ENCODE data around the gene SEPTIN8.

SEPTIN8 gene

GRCh38 chr5:132782101-132782500 lies 5.1 kb upstream of the SEPTIN8 start:
- no peak for DNase-seq (ENCODE audit: low read depth in 2 of 2)

GRCh38 chr5:132781029-132781428 lies 4.0 kb upstream of the SEPTIN8 start:
- DNase-seq (ENCODE audit: low read depth in 2 of 2): no peak

GRCh38 chr5:132780577-132780976 lies 3.5 kb upstream of the SEPTIN8 start:
- DNase-seq (ENCODE audit: low read depth in 2 of 2): no peak

DNA sequence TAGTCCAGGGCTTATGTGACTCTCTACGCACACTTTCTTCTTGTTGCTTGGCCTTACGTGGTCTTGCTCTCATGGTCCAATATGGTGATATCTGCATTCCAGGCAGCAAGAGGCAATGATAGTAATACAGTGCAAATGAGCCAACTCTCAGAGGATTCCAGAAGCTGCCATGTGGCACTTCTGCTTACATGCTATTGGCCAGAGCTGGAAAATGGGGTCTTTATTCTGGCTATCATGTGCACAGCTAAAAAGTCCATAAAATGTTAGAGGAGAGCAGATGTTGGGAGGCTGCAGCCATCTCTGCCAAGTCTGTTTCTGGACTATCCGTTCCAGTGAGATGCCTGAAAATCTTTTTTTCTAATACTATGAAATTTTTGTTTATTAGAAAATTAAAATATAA lies 2.9 kb upstream of the SEPTIN8 start:
- DNase-seq (ENCODE audit: low read depth in 2 of 2): no peak

GRCh38 chr5:132778856-132779255 lies 1.8 kb upstream of the SEPTIN8 start:
- DNase-seq (ENCODE audit: low read depth in 2 of 2): no peak

DNA sequence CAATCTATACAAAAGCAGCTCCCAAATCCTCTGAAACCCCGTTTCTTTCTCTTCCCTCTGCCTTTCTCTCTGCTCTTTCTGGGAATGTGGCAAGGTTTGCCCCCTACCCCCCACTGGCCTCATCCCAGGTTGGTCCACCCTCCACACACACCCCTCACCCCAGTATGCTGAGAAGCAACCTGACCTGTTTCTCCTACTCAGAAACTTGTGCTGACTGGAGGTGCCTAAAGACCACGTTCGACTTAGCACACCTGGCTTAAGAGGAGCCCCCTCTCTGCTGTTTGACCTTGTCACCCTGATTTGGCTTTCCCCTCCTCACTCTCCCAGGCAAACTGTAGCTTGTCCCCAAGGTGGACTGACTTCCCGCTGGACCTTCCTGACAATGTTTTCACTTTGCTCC lies 1.1 kb upstream of the SEPTIN8 start:
- DNase-seq (ENCODE audit: low read depth in 2 of 2): no peak

DNA sequence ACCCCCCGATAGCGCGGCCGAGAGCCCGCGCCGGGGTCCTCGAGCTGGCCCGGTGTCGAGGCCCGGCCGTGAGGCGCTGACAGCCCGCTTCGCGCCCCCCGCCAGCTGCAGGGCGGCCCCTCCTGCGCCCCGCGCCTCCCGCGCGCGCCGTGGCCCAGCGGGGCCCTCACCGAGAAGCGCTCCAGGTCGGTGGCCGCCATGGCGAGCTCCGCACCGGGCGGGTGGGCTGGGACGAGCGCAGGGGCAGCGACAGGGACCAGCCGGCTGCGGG lies 166 bp downstream of the SEPTIN8 start:
- DNase-seq (ENCODE audit: low read depth in 2 of 2): no peak

- DNase-seq (ENCODE audit: low read depth in 2 of 2): no peak
Measured at GRCh38 chr5:132776131-132776937, 705 bp downstream of the SEPTIN8 start.

DNA sequence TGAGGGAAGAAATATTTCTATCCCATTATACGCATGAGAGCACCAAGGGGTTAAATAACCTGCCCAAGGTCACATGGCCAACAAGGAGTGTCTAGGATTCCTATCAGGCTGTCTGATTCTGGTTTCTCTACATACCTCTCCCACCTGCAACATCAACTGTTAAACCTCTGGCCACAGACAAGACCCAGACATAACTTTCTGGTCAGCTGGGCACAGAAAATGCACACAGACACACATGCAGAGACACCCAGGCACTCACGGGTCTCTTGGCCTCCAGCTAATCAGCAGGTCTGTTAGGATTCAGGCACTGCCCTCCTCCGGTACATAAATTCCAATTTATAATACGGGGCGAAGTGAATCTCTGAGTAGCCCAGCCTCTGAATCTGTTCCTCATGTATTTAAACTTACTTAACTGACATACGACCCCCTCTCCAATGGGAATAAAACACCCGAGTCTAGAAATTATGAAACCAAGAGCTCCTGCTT lies 1.5 kb downstream of the SEPTIN8 start:
- no peak for DNase-seq (ENCODE audit: low read depth in 2 of 2)

- no peak for DNase-seq (ENCODE audit: low read depth in 2 of 2)
Measured at GRCh38 chr5:132774896-132775295, 2.1 kb downstream of the SEPTIN8 start.

DNA sequence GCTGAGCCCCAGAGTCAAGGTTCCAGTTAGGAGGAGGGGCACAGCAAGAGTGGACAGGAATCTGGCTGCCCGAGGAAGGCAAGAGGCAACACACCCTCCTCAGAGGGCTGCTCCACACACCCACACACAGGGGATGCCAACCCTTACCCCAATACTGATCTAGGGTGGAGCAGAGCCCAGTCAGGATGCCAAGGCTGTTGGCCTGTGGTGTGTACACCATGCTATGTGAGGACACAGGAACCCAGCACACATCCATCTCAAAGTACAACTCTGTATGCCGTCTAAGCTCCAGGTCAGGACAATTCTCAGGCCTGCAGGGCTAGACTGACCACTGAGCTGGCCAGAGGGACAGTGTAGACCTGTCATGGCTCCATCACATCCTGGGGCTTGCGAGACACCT lies 2.6 kb downstream of the SEPTIN8 start:
- DNase-seq (ENCODE audit: low read depth in 2 of 2): no peak

DNA sequence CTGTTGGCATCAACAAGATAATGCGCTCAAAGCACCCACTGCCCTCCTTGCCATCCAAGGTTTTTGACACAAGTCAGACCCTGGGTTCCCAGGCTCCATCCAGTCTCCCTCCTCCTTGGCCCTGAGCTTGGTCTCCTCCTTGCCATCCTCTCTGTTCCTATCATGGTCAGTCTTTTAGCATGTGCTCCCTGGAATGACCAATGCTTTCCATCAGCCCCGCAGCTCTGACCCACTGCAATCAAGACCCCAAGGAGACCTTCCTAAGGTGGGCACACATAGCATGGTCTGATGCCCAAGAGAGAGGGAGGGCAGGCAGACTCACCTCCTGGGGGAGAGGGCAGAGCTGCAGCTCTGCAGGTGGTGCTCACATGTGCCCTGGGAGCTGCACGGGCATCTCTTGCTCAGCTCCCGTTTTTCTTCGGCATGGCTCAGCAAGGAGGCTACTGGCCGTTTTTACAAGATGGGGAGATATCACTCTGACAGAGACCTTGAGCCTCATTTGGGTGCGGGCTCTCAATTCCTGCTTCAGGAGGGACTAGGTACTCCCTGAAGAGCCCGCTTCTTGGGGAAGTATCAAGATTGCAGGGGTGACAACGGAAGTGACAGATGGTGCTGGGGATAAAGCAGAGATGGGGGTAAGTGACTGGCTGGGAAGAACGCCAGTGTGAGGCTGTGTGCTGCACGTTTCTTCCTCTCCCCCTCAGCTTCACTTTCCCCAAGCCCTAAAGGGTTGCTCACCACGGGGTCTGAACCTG lies 3.3 kb downstream of the SEPTIN8 start:
- DNase-seq (ENCODE audit: low read depth in 2 of 2): no peak

GRCh38 chr5:132773114-132773513 lies 3.9 kb downstream of the SEPTIN8 start:
- DNase-seq (ENCODE audit: low read depth in 2 of 2): no peak

GRCh38 chr5:132772291-132773070 lies 4.6 kb downstream of the SEPTIN8 start:
- no peak for DNase-seq (ENCODE audit: low read depth in 2 of 2)

DNA sequence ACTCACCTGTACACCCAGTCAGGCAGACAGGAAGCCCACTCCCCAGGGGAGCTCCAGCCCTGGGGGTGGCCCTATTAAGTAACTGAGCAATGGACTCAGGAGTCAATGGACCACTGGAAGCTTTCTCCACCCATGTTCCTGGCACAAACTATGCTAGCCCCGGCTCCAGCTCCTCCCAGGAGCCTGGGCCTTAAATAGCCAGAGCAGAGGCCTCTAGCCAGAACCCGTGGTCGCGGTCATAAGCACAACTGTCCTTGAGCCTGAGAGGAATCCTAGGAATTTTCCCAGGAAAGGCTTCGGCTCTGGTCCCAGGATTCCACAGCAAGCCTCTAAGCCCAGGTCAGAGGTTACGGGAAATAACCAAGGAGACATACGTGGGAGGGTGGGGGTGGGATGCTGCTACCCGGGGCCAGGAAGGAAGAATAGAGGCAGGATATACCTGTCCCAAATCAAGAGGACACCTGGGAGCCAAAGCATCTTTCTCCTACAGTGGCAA lies 5.5 kb downstream of the SEPTIN8 start:
- DNase-seq (ENCODE audit: low read depth in 2 of 2): no peak

GRCh38 chr5:132770476-132771159 lies 6.4 kb downstream of the SEPTIN8 start:
- DNase-seq (ENCODE audit: low read depth in 2 of 2): no peak

- DNase-seq (ENCODE audit: low read depth in 2 of 2): no peak
Measured at GRCh38 chr5:132768485-132768868, 8.6 kb downstream of the SEPTIN8 start.

GRCh38 chr5:132767150-132767549 lies 9.9 kb downstream of the SEPTIN8 start:
- DNase-seq (ENCODE audit: low read depth in 2 of 2): no peak

DNA sequence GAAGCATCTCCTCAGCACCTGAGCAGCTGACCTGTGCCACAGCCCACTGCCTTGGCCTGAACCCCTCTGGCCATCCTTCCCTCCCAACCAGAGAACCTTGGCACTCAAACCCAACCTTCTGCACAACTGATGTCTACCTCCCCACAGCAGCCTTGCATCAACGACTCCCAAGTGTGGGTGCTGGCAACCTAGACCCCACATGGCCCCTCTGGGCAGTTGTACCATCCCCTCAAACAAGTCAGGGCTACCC lies 10.3 kb downstream of the SEPTIN8 start:
- no peak for DNase-seq (ENCODE audit: low read depth in 2 of 2)

GRCh38 chr5:132766020-132766805 lies 10.8 kb downstream of the SEPTIN8 start:
- DNase-seq (ENCODE audit: low read depth in 2 of 2): no peak

DNA sequence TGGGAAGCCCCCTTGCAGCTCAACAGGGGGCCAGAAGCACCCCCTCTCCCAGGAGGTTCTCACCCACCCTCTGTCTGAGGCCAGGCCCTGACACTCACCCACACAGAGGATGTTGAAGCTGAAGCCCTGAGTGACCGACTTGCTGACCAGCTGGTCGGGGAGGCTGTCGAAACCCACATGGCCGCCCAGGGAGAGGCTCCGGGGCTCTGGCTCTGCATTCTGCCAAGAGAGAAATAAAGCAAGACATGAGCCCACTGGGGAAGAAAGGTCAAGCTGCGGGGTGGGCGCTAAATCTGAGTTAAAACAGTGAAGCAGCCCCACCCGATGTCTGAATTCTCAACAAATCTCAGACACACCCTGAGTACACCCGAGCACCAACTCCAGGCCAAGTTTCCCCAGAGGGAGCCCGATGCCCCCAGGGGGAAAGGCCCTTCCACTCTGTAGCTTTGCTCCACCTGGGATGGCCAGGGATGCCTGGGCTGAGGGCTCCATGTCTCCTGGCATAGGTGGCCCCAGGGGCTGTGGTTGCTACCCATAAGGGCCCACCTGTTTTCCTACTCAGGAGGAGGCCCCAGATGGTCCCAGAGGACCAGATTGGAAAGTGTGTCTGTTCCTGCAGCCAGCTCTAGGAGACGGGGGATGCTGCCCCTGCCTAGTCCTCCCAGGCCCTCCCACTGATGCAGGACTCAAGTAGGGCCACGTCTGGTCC lies 11.6 kb downstream of the SEPTIN8 start:
- DNase-seq (ENCODE audit: low read depth in 2 of 2): no peak

Data from stimulated activated CD4-positive, alpha-beta T cell treated with anti-CD3 and anti-CD28 coated beads, Interleukin-12 subunit alpha, Interleukin-12 subunit beta, amount 100 ng/mL, for 24 hours (primary cell).